Suprapubic skin (tissue), 4 donors: ENCODE data around the gene FGD5. TPM values are rescaled to one million over a fixed set of nuclear protein-coding genes. Genes with fewer than 3 reads are reported as not detected.

ENCODE experiments used
- DNase-seq, 2 donors: peaks; one replicate each; pipeline ENCODE4 v3.0.0-alpha.2; 2019; ENCODE audit warnings: low spot score in 2 of 2
- H3K27ac ChIP-seq: fragments of 200-600 bp; sonication (generic); one replicate; pipeline ENCODE4 v1.5.1; 2019
- H3K27me3 ChIP-seq: fragments of 200-600 bp; sonication (generic); one replicate; pipeline ENCODE4 v1.5.1; 2019
- H3K36me3 ChIP-seq: fragments of 200-600 bp; sonication (generic); one replicate; pipeline ENCODE4 v1.5.1; 2019
- H3K4me1 ChIP-seq: fragments of 200-600 bp; sonication (generic); one replicate; pipeline ENCODE4 v1.5.1; 2019
- H3K4me3 ChIP-seq: fragments of 200-600 bp; sonication (generic); one replicate; pipeline ENCODE4 v1.5.1; 2019; ENCODE audit warnings: mild to moderate bottlenecking
- H3K9me3 ChIP-seq: fragments of 200-600 bp; sonication (generic); one replicate; pipeline ENCODE4 v1.5.1; 2019
- EP300 ChIP-seq: sonication (generic); formaldehyde crosslinking; IDR thresholded peaks from one replicate; pipeline ENCODE4 v1.6.1; 2017; ENCODE audit warnings: antibody characterized with exemption
- POLR2A ChIP-seq, 2 donors: fragments of 450-650 bp; IDR thresholded peaks; one replicate each; pipeline ENCODE4 v1.6.1; 2017; ENCODE audit warnings: antibody characterized with exemption in 2 of 2, mild to moderate bottlenecking in 2 of 2, moderate library complexity in 2 of 2
- POLR2AphosphoS5 ChIP-seq, 3 donors: sonication (generic); formaldehyde crosslinking; IDR thresholded peaks; one replicate each; pipeline ENCODE4 v1.6.1; 2017; ENCODE audit warnings: antibody characterized with exemption in 3 of 3
- WGBS: methylation state at CpG from one replicate; pipeline ENCODE4 v1.1.5; 2018; 5-methylcytosine and 5-hydroxymethylcytosine counted together
- total RNA-seq, 4 donors: library from RNA; depleted of rRNA; stranded (reverse); fragments of >200 nt; gene quantifications; one replicate each; pipeline ENCODE4 v1.1.0, GENCODE V29; 2016
- TF ChIP-seq, protein P1 (sequence below), 2 donors: fragments of 200-600 bp in 1 of 2; fragments of 450-650 bp in 1 of 2; sonication (generic) in 1 of 2; IDR thresholded peaks; one replicate each; pipeline ENCODE4 v1.5.1; 2016 to 2019; ENCODE audit warnings: antibody characterized with exemption in 2 of 2, mild to moderate bottlenecking in 1 of 2, moderate library complexity in 1 of 2

Gene FGD5
- total RNA-seq, 4 donors from 2014 or later = 2.8 to 15.5 (median 7.1) TPM

- no peaks in the 10 kb centered on the region for H3K36me3 ChIP-seq
- no peaks in the 10 kb centered on the region for H3K9me3 ChIP-seq
- 32% methylated on average over 10 of the region's 15 CpGs for WGBS
- TF ChIP-seq, protein P1, sequence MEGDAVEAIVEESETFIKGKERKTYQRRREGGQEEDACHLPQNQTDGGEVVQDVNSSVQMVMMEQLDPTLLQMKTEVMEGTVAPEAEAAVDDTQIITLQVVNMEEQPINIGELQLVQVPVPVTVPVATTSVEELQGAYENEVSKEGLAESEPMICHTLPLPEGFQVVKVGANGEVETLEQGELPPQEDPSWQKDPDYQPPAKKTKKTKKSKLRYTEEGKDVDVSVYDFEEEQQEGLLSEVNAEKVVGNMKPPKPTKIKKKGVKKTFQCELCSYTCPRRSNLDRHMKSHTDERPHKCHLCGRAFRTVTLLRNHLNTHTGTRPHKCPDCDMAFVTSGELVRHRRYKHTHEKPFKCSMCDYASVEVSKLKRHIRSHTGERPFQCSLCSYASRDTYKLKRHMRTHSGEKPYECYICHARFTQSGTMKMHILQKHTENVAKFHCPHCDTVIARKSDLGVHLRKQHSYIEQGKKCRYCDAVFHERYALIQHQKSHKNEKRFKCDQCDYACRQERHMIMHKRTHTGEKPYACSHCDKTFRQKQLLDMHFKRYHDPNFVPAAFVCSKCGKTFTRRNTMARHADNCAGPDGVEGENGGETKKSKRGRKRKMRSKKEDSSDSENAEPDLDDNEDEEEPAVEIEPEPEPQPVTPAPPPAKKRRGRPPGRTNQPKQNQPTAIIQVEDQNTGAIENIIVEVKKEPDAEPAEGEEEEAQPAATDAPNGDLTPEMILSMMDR (IDR thresholded peaks at IDR 0.05) = no peak
- no peak for TF ChIP-seq EP300
- no peak for TF ChIP-seq POLR2A (IDR thresholded peaks at IDR 0.05)
- peak in 1 of 3 donors; percentile 56 for TF ChIP-seq POLR2AphosphoS5 (IDR thresholded peaks at IDR 0.05)
- H3K27me3 ChIP-seq = no peaks in the 10 kb centered on the region
- DNase-seq = peak in 1 of 2 donors; percentile 77
- H3K4me3 ChIP-seq = no peak overlapping the region
- peaks cover 40% of the 10 kb centered on the region for H3K4me1 ChIP-seq
- peak overlapping the region; percentile 70 for H3K27ac ChIP-seq
Observed at GRCh38 chr3:14847613-14848541, 29.1 kb downstream of the FGD5 start.

DNA sequence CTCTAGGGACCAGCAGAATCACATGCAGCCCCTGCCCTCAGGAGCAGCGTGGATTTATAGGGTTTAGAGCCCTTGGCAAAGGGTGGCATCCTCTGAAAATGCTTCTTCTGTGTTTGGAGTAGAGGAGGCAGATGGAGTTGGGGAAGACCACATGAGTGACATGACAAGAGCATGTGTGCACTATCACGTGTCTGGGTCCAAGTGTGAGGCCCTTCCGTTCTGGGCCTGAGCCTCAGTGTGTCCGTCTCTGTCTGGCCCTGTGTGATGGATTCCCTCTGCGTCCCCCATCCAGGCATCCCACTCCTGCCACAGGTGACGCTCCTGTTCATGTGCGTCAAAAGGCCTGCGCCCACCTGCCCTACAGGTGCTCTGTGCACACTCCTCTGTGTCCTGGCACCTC lies 30.1 kb downstream of the FGD5 start:
- TF ChIP-seq POLR2A (IDR thresholded peaks at IDR 0.05) = no peak
- TF ChIP-seq, protein P1 (IDR thresholded peaks at IDR 0.05) = no peak
- no peak for TF ChIP-seq EP300
- TF ChIP-seq POLR2AphosphoS5 (IDR thresholded peaks at IDR 0.05) = no peak
- Histone ChIP-seq H3K4me1 (peaks cover 40% of the 10 kb centered on the region), H3K36me3 (no peaks in the 10 kb centered on the region), H3K4me3 (no peak overlapping the region), H3K27me3 (no peaks in the 10 kb centered on the region), H3K9me3 (no peaks in the 10 kb centered on the region), H3K27ac (no peak overlapping the region)
- DNase-seq = no peak
- WGBS = 95% methylated on average over 5 of the region's 8 CpGs

DNA sequence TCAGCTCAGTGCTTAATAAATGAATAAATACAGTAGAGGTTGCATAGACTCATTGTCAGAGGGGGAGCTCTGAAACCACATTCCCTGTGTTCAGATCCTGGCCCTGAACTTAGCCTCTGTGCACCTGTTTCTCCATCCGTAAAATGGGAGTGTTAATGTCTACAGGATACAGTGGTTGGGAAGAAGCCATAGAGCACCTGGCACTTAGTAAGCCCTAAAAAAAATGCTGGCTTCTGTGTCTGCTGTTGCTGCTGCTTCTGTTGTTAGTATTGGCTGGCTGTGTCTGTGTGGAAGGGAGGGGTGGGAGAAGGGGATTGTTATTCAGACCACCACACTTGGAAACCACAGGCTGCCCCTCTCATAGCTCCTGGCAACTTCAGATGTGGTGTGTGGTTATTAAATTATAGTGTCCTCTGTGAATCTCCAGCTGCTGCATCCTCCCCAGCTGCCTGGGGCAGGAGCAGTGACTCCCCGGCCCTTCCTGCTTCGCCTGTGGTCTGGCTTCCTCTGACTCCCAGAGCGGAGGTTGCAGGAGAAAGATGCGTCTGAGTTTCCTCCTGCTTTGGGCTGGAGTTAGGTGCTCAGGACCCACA lies 31.0 kb downstream of the FGD5 start:
- Histone ChIP-seq H3K4me3 (no peak overlapping the region), H3K36me3 (no peaks in the 10 kb centered on the region), H3K27ac (no peak overlapping the region), H3K27me3 (no peaks in the 10 kb centered on the region), H3K9me3 (no peaks in the 10 kb centered on the region), H3K4me1 (peaks cover 40% of the 10 kb centered on the region)
- DNase-seq = peak in 1 of 2 donors; percentile 52
- 57% methylated on average over 5 of the region's 5 CpGs for WGBS
- TF ChIP-seq POLR2AphosphoS5 (IDR thresholded peaks at IDR 0.05) (no peak), POLR2A (IDR thresholded peaks at IDR 0.05) (no peak), EP300 (no peak)
- TF ChIP-seq, protein P1 (IDR thresholded peaks at IDR 0.05) = no peak

DNA sequence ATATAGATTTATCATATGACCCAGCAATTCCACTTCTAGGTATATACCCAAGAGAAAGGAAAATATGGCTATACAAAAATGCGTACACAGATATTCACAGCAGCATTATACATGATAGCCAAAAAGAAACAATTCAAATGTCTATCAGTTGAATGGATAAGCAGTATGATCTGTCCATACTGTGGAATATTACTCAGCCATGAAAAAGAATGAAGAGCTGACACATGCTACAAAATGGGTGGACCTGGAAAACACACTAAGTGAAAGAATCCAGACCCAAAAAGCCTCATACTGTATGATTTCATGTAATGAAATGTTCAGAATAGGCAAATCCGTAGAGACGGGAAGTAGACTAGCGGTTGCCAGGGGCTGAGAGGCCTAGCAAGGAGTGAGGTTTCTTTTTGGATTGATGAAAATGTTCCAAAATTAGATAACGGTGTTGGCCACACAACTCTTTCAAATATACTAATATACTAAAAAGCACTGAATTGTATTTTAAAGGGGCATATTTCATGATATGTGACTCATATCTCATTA lies 33.4 kb downstream of the FGD5 start:
- H3K27me3 ChIP-seq = no peaks in the 10 kb centered on the region
- no peak overlapping the region for H3K4me3 ChIP-seq
- DNase-seq = no peak
- 85% methylated on average over 5 of the region's 5 CpGs for WGBS
- no peaks in the 10 kb centered on the region for H3K36me3 ChIP-seq
- H3K9me3 ChIP-seq = no peaks in the 10 kb centered on the region
- H3K4me1 ChIP-seq = peaks cover 25% of the 10 kb centered on the region
- TF ChIP-seq EP300 (no peak), POLR2AphosphoS5 (IDR thresholded peaks at IDR 0.05) (no peak), POLR2A (IDR thresholded peaks at IDR 0.05) (no peak)
- TF ChIP-seq, protein P1 (IDR thresholded peaks at IDR 0.05) = no peak
- H3K27ac ChIP-seq = peak overlapping the region; percentile 76

- WGBS = 59% methylated on average over 9 of the region's 10 CpGs
- Histone ChIP-seq H3K27ac (peak overlapping the region; percentile 76), H3K4me1 (peaks cover 19% of the 10 kb centered on the region), H3K27me3 (no peaks in the 10 kb centered on the region), H3K36me3 (no peaks in the 10 kb centered on the region), H3K4me3 (no peak overlapping the region), H3K9me3 (no peaks in the 10 kb centered on the region)
- no peak for DNase-seq
- TF ChIP-seq POLR2AphosphoS5 (IDR thresholded peaks at IDR 0.05) (no peak), POLR2A (IDR thresholded peaks at IDR 0.05) (no peak), EP300 (no peak)
- TF ChIP-seq, protein P1 (IDR thresholded peaks at IDR 0.05) = no peak
Observed at GRCh38 chr3:14852717-14853116, 34.0 kb downstream of the FGD5 start.
